Testis (tissue), 3 donors: ENCODE measurements around the gene TCP1. TPM values are rescaled to one million over a fixed set of nuclear protein-coding genes. Genes with fewer than 3 reads are reported as not detected.
"Not testable (repeated sequence)": the region's sequence is repeated elsewhere in the genome, so short reads cannot be mapped to it uniquely, and the experiment has no call there.

Experiments
- DNase-seq: peaks from one replicate; pipeline ENCODE4 v3.0.0-alpha.2; 2019
- H3K27ac ChIP-seq, 2 donors: fragments of 200-600 bp; sonication (generic); one replicate each; pipeline ENCODE4 v1.5.1; 2019
- H3K27me3 ChIP-seq: fragments of 200-600 bp; sonication (generic); one replicate; pipeline ENCODE4 v1.5.1; 2019
- H3K36me3 ChIP-seq: fragments of 200-600 bp; sonication (generic); one replicate; pipeline ENCODE4 v1.5.1; 2017; ENCODE audit warnings: low read depth; ENCODE audit errors: missing control alignments
- H3K4me1 ChIP-seq: fragments of 200-600 bp; sonication (generic); one replicate; pipeline ENCODE4 v1.5.1; 2019
- H3K4me3 ChIP-seq, 2 donors: fragments of 200-600 bp; sonication (generic); one replicate each; pipeline ENCODE4 v1.5.1; 2017 to 2019
- H3K9me3 ChIP-seq: fragments of 200-600 bp; sonication (generic); one replicate; pipeline ENCODE4 v1.5.1; 2017
- CTCF ChIP-seq, 3 experiments: fragments of 450-650 bp in 2 of 3; fragments of 200-600 bp in 1 of 3; sonication (generic) in 1 of 3; IDR thresholded peaks; one replicate each; pipeline ENCODE4 v1.5.1; 2016 to 2019; ENCODE audit warnings: antibody characterized with exemption in 3 of 3, mild to moderate bottlenecking in 2 of 3, moderate library complexity in 1 of 3
- POLR2A ChIP-seq: fragments of 450-650 bp; IDR thresholded peaks from one replicate; pipeline ENCODE4 v1.6.1; 2017; ENCODE audit warnings: antibody characterized with exemption, mild to moderate bottlenecking, moderate library complexity
- WGBS, 2 donors: methylation state at CpG; one replicate each; pipeline ENCODE4 v1.1.5; 2018; 5-methylcytosine and 5-hydroxymethylcytosine counted together
- intact Hi-C: fragments of 100-400 bp; cut with DNase I; formaldehyde crosslinking; loops from one replicate; pipeline ENCODE4 v1.15.1; 2023; ENCODE audit warnings: low total_unique reads
- polyA plus RNA-seq: library from polyadenylated mRNA; stranded (reverse); fragments of 350-450 nt; fragmentation: Illumina TruSeq; extraction: RNeasy Lipid Tissue Mini Kit (QIAGEN cat#74804); gene quantifications from one replicate; pipeline ENCODE4 v1.2.3, GENCODE V29; 2014; ENCODE audit warnings: low read depth, low replicate concordance; ENCODE audit not compliant: insufficient read depth
- total RNA-seq, 2 donors: library from RNA; depleted of rRNA; stranded (reverse); fragments of >200 nt; gene quantifications; one replicate each; pipeline ENCODE4 v1.2.3, GENCODE V29; 2016

The TCP1 gene
- total and polyA plus RNA-seq, 3 donors from 2014 or later, result 166 to 277 (median 200) TPM

DNA sequence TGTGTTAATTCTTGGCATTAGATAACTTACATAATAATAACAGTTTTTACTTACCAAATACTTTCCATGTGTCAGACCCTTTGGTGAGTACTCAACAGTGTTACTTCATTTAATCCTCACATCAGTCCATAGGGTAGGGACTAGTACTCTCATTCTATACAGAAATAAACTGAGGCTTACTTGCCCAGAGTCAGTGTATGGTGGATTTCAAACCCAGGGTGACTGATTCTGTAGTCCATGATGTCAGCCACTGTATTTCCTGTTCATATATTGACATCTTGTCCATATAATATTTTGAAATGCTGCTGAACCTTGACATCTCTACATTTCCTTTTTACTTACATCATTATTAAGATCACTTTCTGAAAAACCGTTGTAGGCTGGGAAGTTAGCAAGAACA lies 8.2 kb upstream of the TCP1 start:
- TF ChIP-seq POLR2A, result no peak
- TF ChIP-seq CTCF (IDR thresholded peaks at IDR 0.05), result no peak
- WGBS, 2 donors, result 0 to 45% methylated on average over 1 of the region's 1 CpG
- Histone ChIP-seq H3K4me3 (no peak overlapping the region), H3K27ac (no peak overlapping the region), H3K9me3 (no peaks in the 10 kb centered on the region), H3K27me3 (no peaks in the 10 kb centered on the region), H3K4me1 (no peaks in the 10 kb centered on the region), H3K36me3 (no peaks in the 10 kb centered on the region)
- intact Hi-C loops, result no loop called here
- DNase-seq, result no peak

DNA sequence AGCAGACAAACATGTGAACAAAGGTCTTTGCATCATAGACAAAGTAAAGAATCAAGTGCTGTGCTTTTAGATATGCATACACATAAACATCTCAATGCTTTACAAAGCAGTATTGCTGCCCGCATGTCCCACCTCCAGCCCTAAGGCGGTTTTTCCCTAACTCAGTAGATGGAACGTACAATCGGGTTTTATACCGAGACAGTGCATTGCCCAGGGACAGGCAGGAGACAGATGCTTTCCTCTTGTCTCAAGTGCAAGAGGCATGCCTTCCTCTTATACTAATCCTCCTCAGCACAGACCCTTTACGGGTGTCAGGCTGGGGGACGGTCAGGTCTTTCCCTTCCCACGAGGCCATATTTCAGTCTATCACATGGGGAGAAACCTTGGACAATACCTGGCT lies 5.6 kb upstream of the TCP1 start:
- intact Hi-C loops, H3K9me3 ChIP-seq, DNase-seq, H3K36me3 ChIP-seq, H3K4me1 ChIP-seq, H3K27ac ChIP-seq, H3K27me3 ChIP-seq, H3K4me3 ChIP-seq: not testable (repeated sequence)
- 62 to 75% methylated on average over 8 of the region's 8 CpGs for WGBS, 2 donors

GRCh38 chr6:159790956-159791598 lies 1.7 kb upstream of the TCP1 start:
- no peaks in the 10 kb centered on the region for H3K27me3 ChIP-seq
- peak overlapping the region; percentile 77 to 99 for H3K4me3 ChIP-seq
- peaks cover 13% of the 10 kb centered on the region for H3K4me1 ChIP-seq
- no peaks in the 10 kb centered on the region for H3K9me3 ChIP-seq
- DNase-seq, result peak; percentile 16
- no peaks in the 10 kb centered on the region for H3K36me3 ChIP-seq
- WGBS, 2 donors, result 11 to 13% methylated on average over 18 of the region's 18 CpGs
- H3K27ac ChIP-seq, result peak overlapping the region; percentile 97 to 100
- TF ChIP-seq CTCF (IDR thresholded peaks at IDR 0.05) (no peak), POLR2A (no peak)
- intact Hi-C loops, result no loop called here

DNA sequence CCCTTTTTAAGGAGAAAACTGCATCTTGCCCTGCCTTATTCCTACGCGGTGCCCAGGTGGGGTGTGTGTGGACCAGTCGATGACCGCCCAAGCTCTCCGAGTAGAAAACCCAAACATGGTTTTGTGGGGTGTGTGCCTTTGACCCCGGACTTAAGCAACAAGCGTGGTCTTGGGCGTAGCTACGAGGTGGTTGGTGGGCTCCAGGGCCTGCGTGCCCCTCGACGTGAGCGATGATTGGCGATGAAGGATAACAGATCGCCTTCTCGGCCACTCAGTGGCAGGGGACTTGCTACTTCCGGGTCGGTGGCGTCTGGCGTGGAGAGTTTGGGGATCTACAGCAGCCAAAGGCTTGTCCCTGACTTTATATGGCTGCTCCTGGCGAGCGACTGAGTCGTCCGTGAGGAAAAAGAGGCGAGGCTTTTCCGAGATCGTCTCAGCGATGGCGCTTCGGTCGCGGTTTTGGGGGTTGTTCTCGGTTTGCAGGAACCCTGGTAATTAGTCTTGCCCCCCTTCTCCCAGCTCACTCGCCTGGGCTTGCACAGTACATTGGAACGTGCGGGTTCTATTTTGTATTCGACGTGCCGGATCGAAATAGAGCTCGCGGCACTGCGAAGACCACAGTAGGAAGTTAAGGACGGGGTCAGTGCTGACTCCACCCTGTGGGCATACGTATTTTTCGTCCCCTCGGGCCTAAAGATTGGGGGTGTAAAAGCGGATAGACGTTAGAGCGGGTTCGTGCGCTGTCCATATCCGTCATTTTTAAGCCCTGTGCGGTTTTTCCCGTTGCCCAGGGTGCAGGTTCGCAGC lies 950 bp upstream of the TCP1 start, which contains the start of gene MRPL18:
MRPL18 (plus strand) TSS at position 319 of the 807 bp plus-strand sequence; CDS start at position 440, 121 bp downstream.
- WGBS, 2 donors, result 0 to 1% methylated on average over 26 to 54 of the region's 56 CpGs
- H3K4me1 ChIP-seq, result peaks cover 13% of the 10 kb centered on the region
- intact Hi-C loops, result no loop called here

More for the DNA sequence above, 950 bp upstream of the TCP1 start, which contains the start of gene MRPL18:
- peak within 1 kb of the TSS; percentile 77 to 99 for H3K4me3 ChIP-seq
- peak within 1 kb of the TSS; percentile 97 to 100 for H3K27ac ChIP-seq
- DNase-seq, result peak; percentile 98
- TF ChIP-seq POLR2A (peak; percentile 71), CTCF (IDR thresholded peaks at IDR 0.05) (no peak)
- no peaks in the 10 kb centered on the region for H3K27me3 ChIP-seq
- H3K36me3 ChIP-seq, result no peaks in the 10 kb centered on the region
- no peaks in the 10 kb centered on the region for H3K9me3 ChIP-seq
